Neural crest cell (in vitro differentiated cells): Measurements from ENCODE around the gene PEAK1. TPM values are rescaled to one million over a fixed set of nuclear protein-coding genes. Genes with fewer than 3 reads are reported as not detected.

Experiments
- DNase-seq: peaks from one replicate; pipeline ENCODE4 v3.0.0; 2021; ENCODE audit warnings: low read depth, mixed read lengths, low spot score
- H3K27ac Mint-ChIP-seq: one replicate; pipeline ENCODE4 v1.8.0; 2021; ENCODE audit warnings: mild to moderate bottlenecking, mixed read lengths; ENCODE audit not compliant: unreplicated experiment
- H3K27me3 Mint-ChIP-seq: 2 replicates; pipeline ENCODE4 v1.8.0; 2021; ENCODE audit warnings: low read depth, mild to moderate bottlenecking, mixed read lengths
- H3K36me3 Mint-ChIP-seq: 2 replicates; pipeline ENCODE4 v1.8.0; 2021; ENCODE audit warnings: low read depth, mild to moderate bottlenecking, mixed read lengths
- H3K4me1 Mint-ChIP-seq: 2 replicates; pipeline ENCODE4 v1.8.0; 2021; ENCODE audit warnings: mixed read lengths
- H3K4me3 Mint-ChIP-seq: one replicate; pipeline ENCODE4 v1.8.0; 2021; ENCODE audit warnings: mild to moderate bottlenecking, mixed read lengths
- H3K9me3 Mint-ChIP-seq: 2 replicates; pipeline ENCODE4 v1.8.0; 2021; ENCODE audit warnings: mixed read lengths
- total RNA-seq: library from RNA; stranded (reverse); gene quantifications from 2 replicates; pipeline ENCODE4 v1.2.1, GENCODE V29; 2021
- TF ChIP-seq, protein P1 (sequence below): fragments of 200-600 bp; sonication (generic); conservative IDR thresholded peaks from 2 replicates; pipeline ENCODE4 v1.5.0; 2021; ENCODE audit warnings: antibody characterized with exemption, mild to moderate bottlenecking

The PEAK1 gene
- total RNA-seq, 1 donor from 2014 or later: 26.0 TPM

DNA sequence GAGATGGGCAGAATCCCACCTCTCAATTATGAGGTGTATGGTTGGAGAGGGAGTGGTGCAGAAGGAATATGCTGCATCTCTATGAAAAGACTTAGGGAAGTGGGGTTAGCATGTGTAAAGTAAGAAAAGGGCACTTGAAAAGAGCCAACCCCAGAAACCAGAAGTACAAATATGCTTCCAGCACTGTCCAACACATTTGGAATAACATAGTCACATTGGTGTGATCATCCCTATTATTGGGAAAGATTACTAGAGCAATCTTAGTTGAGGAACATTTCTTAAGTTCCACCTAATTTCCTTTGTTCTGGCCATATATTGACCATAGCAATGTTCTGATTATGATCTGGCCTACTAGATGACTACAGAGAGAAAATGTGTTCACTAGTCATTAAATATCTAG is 35.0 kb upstream of the PEAK1 start:
- no peaks in the 10 kb centered on the region for H3K27me3 Mint-ChIP-seq
- peaks cover 21% of the 10 kb centered on the region for H3K36me3 Mint-ChIP-seq
- no peak overlapping the region for H3K4me3 Mint-ChIP-seq
- no peak for DNase-seq
- H3K4me1 Mint-ChIP-seq: peaks cover 17% of the 10 kb centered on the region
- H3K27ac Mint-ChIP-seq: no peak overlapping the region
- TF ChIP-seq, protein P1, sequence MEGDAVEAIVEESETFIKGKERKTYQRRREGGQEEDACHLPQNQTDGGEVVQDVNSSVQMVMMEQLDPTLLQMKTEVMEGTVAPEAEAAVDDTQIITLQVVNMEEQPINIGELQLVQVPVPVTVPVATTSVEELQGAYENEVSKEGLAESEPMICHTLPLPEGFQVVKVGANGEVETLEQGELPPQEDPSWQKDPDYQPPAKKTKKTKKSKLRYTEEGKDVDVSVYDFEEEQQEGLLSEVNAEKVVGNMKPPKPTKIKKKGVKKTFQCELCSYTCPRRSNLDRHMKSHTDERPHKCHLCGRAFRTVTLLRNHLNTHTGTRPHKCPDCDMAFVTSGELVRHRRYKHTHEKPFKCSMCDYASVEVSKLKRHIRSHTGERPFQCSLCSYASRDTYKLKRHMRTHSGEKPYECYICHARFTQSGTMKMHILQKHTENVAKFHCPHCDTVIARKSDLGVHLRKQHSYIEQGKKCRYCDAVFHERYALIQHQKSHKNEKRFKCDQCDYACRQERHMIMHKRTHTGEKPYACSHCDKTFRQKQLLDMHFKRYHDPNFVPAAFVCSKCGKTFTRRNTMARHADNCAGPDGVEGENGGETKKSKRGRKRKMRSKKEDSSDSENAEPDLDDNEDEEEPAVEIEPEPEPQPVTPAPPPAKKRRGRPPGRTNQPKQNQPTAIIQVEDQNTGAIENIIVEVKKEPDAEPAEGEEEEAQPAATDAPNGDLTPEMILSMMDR: no peak
- peaks cover 5% of the 10 kb centered on the region for H3K9me3 Mint-ChIP-seq

DNA sequence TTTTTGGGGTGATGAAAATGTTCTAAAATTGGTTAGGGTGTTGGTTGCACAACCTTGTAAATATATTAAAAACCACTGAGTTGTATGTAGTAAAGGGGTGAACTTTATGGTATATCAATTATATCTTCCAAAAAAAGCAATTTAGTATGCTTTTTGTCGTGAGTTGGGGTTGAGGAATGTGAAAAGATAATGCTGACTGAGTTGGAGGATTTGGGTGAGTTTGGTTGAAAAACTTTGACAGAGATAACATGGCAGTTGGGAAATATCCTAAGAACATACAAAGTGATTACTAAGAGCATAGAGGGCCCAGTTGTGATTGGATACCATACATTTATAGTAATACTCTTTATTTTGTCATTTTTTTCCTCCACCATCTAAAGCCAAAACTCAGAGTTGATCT is 34.4 kb upstream of the PEAK1 start:
- peaks cover 17% of the 10 kb centered on the region for H3K4me1 Mint-ChIP-seq
- H3K27me3 Mint-ChIP-seq: no peaks in the 10 kb centered on the region
- DNase-seq: no peak
- no peak overlapping the region for H3K4me3 Mint-ChIP-seq
- peaks cover 22% of the 10 kb centered on the region for H3K36me3 Mint-ChIP-seq
- peaks cover 5% of the 10 kb centered on the region for H3K9me3 Mint-ChIP-seq
- TF ChIP-seq, protein P1: no peak
- H3K27ac Mint-ChIP-seq: no peak overlapping the region

DNA sequence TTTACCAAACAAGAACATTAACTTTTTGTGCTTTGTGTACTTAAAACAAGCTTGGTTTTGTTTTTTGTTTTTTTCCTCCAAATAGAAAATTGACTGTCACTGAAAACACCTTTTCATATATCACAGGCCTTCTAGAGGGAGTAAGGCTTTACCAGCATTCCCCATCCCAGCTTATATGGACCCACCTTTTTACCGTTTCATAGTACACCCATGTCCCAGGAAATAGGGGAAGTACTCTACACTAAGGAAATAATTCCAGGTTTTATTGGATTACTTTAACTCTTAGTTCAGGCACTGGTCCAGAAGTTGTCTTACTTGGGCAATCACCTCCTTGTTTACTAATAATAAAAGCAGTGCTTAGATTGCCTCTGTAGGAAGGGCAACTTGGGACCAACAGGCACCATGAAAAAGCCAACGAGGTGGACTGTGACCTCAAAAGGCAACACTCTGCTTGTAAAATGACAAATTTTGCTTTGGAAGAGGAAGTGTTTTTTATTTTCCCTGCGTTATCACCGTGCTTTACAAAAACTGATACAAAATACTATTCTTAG is 27.0 kb upstream of the PEAK1 start:
- no peak for DNase-seq
- Mint-ChIP-seq H3K27me3 (no peaks in the 10 kb centered on the region), H3K4me3 (no peak overlapping the region), H3K36me3 (peaks cover 11% of the 10 kb centered on the region), H3K27ac (peak overlapping the region; percentile 46), H3K9me3 (peaks cover 5% of the 10 kb centered on the region), H3K4me1 (peaks cover 13% of the 10 kb centered on the region)
- TF ChIP-seq, protein P1: no peak

DNA sequence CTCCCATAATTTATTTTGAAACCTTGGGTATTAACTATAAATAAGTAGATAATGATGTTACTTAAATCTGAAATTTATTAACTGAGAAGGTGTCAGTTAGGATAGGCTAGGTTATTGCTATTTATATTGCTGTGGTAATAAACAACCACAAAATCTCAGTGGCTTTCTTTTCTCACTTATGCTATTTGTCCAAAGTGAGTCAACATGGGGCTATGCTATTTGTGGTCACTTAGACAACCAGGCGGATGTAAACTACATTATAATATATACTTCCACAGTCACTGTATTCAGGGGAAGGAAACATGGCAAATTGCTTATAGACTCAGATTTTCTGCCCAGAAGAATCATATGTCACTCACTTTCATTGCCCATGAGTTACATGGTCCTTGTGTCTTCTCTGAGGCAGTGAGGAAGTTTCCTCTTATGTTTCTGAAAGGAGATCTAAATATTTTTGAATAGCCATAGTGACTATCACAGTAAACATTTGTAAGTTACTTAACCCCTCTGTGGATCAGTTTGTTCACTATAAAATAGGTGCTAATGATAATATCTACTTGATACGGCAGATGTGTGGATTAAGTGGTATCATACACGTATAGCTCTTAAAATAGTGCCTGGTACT is 20.6 kb upstream of the PEAK1 start:
- peaks cover 3% of the 10 kb centered on the region for H3K36me3 Mint-ChIP-seq
- no peak for DNase-seq
- no peaks in the 10 kb centered on the region for H3K27me3 Mint-ChIP-seq
- no peaks in the 10 kb centered on the region for H3K4me1 Mint-ChIP-seq
- no peak overlapping the region for H3K4me3 Mint-ChIP-seq
- no peak overlapping the region for H3K27ac Mint-ChIP-seq
- TF ChIP-seq, protein P1: no peak
- no peaks in the 10 kb centered on the region for H3K9me3 Mint-ChIP-seq

DNA sequence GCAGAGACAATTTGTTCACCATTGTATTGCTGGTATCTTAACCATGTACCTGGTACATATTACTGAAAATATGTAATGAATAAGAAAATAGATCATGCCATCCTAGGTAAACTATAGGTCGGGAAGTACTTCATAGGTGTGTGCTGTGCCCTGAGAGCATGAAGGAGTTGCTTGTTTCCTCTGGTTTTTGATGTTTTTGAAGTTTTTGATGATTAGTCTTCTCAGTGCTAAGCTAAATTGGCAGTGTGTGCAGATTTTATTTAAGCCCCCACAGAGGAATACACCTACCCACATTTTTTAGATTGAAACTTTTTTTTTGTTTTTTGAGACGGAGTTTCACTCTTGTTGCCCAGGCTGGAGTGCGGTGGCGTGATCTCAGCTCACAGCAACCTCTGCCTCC is 17.4 kb upstream of the PEAK1 start:
- H3K4me3 Mint-ChIP-seq: no peak overlapping the region
- no peaks in the 10 kb centered on the region for H3K4me1 Mint-ChIP-seq
- H3K27ac Mint-ChIP-seq: no peak overlapping the region
- H3K36me3 Mint-ChIP-seq: peaks cover 3% of the 10 kb centered on the region
- TF ChIP-seq, protein P1: no peak
- H3K9me3 Mint-ChIP-seq: no peaks in the 10 kb centered on the region
- H3K27me3 Mint-ChIP-seq: no peaks in the 10 kb centered on the region
- no peak for DNase-seq
